ENCODE results near the gene TUBA3C. TPM values are rescaled to one million over a fixed set of nuclear protein-coding genes. Genes with fewer than 3 reads are reported as not detected.

The TUBA3C gene
- total RNA-seq, 1 experiment from 2014 or later, result not detected

- Histone ChIP-seq H3K14ac (ENCODE audit: insufficient read depth, low read length) (no peak overlapping the region), H3K56ac (ENCODE audit: insufficient read length, low read depth, low read length) (no peak overlapping the region), H4K20me1 (ENCODE audit: control insufficient read depth, insufficient read depth, insufficient read length) (no peaks in the 10 kb centered on the region), H3K18ac (ENCODE audit: insufficient read length, low read depth, low read length) (no peak overlapping the region), H3K4ac (ENCODE audit: low read depth, low read length) (no peak overlapping the region), H2BK120ac (ENCODE audit: low read depth, low read length, poor library complexity, severe bottlenecking) (no peak overlapping the region), H3K23ac (ENCODE audit: insufficient read length, low read depth, low read length) (no peak overlapping the region), H3K27ac (ENCODE audit: insufficient read length, low read depth, low read length) (no peak overlapping the region), H3K23me2 (ENCODE audit: insufficient read length, low read depth, low read length, poor library complexity, severe bottlenecking) (no peaks in the 10 kb centered on the region), H3K79me2 (ENCODE audit: insufficient read depth, low read length) (no peaks in the 10 kb centered on the region), H4K5ac (ENCODE audit: insufficient read length, low read depth, low read length) (no peak overlapping the region), H4K91ac (ENCODE audit: insufficient read length, low read depth, low read length) (no peak overlapping the region), H2BK15ac (ENCODE audit: low read depth, low read length) (no peak overlapping the region), H2AK5ac (ENCODE audit: insufficient read length, low read length) (no peak overlapping the region), H3K27me3 (ENCODE audit: insufficient read depth, low read length) (no peaks in the 10 kb centered on the region), H2AFZ (ENCODE audit: low read length) (no peak overlapping the region), H3K79me1 (ENCODE audit: insufficient read depth, low read depth, low read length, poor library complexity, severe bottlenecking) (no peaks in the 10 kb centered on the region), H2BK12ac (ENCODE audit: insufficient read length, low read depth, low read length) (no peak overlapping the region), H4K8ac (replicated peaks; ENCODE audit: insufficient read length, low read depth, low read length) (no peak overlapping the region), H3T11ph (ENCODE audit: low read length) (no peak overlapping the region), H2BK20ac (ENCODE audit: low read depth, low read length, poor library complexity, severe bottlenecking) (no peak overlapping the region), H2BK5ac (ENCODE audit: insufficient read length, low read length) (no peak overlapping the region), H3K4me2 (ENCODE audit: insufficient read depth, insufficient read length, low read length) (no peak overlapping the region), H3K9ac (ENCODE audit: extremely low read depth, insufficient read length, low read length) (no peak overlapping the region), H3K4me1 (ENCODE audit: insufficient read depth, low read length) (no peaks in the 10 kb centered on the region), H3K9me3 (ENCODE audit: control insufficient read depth, low read depth, low read length) (peaks cover 98% of the 10 kb centered on the region)
- no peak overlapping the region for H3K4me3 Mint-ChIP-seq
- no CpG with 5 or more reads among the region's 4 CpGs for WGBS (ENCODE audit: extremely low coverage, insufficient read length, low lambda C conversion rate)
- no peak for TF ChIP-seq CTCF (conservative IDR thresholded peaks at IDR 0.05)
- peaks cover 91 to 95% of the 10 kb centered on the region in 2 experiments for H3K9me3 Mint-ChIP-seq
- DNase-seq, result no peak
- peaks cover 0 to 42% (median 20%) of the 10 kb centered on the region in 3 experiments; a peak in 6 of 7 replicates for H3K36me3 Mint-ChIP-seq (ENCODE audit: insufficient read depth in 1 of 3, low read depth in 3 of 3)
- H3K27me3 Mint-ChIP-seq (ENCODE audit: low read depth), result no peaks in the 10 kb centered on the region; the same call in none of the 2 replicates
- H3K27ac Mint-ChIP-seq, result no peak overlapping the region
- H3K4me1 Mint-ChIP-seq, result no peaks in the 10 kb centered on the region
Measured at GRCh38 chr13:19169991-19170390, 11.6 kb downstream of the TUBA3C start.
